Measurements from ENCODE around the gene GIT2. TPM values are rescaled to one million over a fixed set of nuclear protein-coding genes. Genes with fewer than 3 reads are reported as not detected.

The GIT2 gene
- total RNA-seq, 1 experiment from 2014 or later, result 21.7 TPM

DNA sequence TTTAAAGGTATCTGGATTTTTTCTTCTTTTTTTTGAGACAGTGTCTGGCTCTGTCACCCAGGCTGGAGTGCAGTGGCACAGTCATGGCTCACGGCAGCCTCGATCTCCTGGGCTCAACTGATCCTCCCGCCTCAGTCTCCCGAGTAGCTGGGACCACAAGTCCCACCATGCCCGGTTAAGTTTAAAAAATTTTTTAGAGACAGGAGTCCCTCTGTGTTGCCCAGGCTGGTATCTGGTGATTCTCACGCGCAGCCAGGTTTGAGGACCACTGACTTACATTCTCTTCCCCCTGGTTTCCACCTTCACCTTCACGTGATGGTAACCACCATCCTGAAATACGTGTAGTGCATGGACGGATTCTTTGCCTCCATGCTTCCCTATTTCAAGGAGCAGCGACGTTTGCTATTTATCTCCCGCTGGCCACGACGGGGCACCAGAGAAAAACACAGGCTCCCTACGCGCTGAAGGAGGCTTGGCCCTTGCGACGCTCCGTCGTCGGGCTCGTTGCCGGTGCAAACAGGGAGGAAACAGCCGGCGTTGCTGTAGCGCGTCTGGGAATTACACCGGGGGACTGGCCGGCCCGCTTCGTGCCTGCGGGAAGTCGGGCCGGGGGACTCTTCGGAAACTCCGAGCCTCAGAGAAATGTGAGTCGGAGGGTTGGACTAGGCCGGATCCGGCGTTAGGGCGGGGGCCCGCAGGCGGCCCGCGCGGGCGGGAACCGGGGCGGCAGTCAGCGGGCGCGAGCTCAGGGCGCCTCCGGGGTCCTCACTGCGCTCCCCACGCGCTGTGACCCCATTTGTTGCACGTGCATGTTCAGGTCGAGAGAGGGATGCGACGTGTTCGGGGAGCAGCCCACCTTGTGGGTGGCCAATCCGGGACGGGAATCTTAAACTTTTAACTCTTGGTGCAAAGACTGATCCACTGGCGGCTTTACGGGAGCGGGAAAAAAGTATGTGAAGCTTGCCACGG, 96.1 kb downstream of the GIT2 start, which contains the start of gene TCHP (continued):
- TF ChIP-seq, protein P1, sequence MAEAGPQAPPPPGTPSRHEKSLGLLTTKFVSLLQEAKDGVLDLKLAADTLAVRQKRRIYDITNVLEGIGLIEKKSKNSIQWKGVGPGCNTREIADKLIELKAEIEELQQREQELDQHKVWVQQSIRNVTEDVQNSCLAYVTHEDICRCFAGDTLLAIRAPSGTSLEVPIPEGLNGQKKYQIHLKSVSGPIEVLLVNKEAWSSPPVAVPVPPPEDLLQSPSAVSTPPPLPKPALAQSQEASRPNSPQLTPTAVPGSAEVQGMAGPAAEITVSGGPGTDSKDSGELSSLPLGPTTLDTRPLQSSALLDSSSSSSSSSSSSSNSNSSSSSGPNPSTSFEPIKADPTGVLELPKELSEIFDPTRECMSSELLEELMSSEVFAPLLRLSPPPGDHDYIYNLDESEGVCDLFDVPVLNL (CRISPR knock-in tag; IDR thresholded peaks at IDR 0.05; ENCODE audit: borderline replicate concordance, low read depth), result no peak
- no peak for TF ChIP-seq JAZF1 (CRISPR knock-in tag; IDR thresholded peaks at IDR 0.05)
- TF ChIP-seq, protein P2, sequence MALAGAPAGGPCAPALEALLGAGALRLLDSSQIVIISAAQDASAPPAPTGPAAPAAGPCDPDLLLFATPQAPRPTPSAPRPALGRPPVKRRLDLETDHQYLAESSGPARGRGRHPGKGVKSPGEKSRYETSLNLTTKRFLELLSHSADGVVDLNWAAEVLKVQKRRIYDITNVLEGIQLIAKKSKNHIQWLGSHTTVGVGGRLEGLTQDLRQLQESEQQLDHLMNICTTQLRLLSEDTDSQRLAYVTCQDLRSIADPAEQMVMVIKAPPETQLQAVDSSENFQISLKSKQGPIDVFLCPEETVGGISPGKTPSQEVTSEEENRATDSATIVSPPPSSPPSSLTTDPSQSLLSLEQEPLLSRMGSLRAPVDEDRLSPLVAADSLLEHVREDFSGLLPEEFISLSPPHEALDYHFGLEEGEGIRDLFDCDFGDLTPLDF (CRISPR knock-in tag; IDR thresholded peaks at IDR 0.05), result no peak
- no peak for TF ChIP-seq NFYB (CRISPR knock-in tag; conservative IDR thresholded peaks at IDR 0.05; ENCODE audit: low read depth)
- TF ChIP-seq, protein P3, sequence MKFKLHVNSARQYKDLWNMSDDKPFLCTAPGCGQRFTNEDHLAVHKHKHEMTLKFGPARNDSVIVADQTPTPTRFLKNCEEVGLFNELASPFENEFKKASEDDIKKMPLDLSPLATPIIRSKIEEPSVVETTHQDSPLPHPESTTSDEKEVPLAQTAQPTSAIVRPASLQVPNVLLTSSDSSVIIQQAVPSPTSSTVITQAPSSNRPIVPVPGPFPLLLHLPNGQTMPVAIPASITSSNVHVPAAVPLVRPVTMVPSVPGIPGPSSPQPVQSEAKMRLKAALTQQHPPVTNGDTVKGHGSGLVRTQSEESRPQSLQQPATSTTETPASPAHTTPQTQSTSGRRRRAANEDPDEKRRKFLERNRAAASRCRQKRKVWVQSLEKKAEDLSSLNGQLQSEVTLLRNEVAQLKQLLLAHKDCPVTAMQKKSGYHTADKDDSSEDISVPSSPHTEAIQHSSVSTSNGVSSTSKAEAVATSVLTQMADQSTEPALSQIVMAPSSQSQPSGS (CRISPR knock-in tag; IDR thresholded peaks at IDR 0.05; ENCODE audit: borderline replicate concordance, low read depth), result no peak
- TF ChIP-seq RORB (CRISPR knock-in tag; IDR thresholded peaks at IDR 0.05), result no peak
- TF ChIP-seq, protein P4, sequence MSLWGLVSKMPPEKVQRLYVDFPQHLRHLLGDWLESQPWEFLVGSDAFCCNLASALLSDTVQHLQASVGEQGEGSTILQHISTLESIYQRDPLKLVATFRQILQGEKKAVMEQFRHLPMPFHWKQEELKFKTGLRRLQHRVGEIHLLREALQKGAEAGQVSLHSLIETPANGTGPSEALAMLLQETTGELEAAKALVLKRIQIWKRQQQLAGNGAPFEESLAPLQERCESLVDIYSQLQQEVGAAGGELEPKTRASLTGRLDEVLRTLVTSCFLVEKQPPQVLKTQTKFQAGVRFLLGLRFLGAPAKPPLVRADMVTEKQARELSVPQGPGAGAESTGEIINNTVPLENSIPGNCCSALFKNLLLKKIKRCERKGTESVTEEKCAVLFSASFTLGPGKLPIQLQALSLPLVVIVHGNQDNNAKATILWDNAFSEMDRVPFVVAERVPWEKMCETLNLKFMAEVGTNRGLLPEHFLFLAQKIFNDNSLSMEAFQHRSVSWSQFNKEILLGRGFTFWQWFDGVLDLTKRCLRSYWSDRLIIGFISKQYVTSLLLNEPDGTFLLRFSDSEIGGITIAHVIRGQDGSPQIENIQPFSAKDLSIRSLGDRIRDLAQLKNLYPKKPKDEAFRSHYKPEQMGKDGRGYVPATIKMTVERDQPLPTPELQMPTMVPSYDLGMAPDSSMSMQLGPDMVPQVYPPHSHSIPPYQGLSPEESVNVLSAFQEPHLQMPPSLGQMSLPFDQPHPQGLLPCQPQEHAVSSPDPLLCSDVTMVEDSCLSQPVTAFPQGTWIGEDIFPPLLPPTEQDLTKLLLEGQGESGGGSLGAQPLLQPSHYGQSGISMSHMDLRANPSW (CRISPR knock-in tag; conservative IDR thresholded peaks at IDR 0.05; ENCODE audit: low read depth), result no peak
- TF ChIP-seq PRRX2 (CRISPR knock-in tag; IDR thresholded peaks at IDR 0.05), result no peak
- TF ChIP-seq, protein P5, sequence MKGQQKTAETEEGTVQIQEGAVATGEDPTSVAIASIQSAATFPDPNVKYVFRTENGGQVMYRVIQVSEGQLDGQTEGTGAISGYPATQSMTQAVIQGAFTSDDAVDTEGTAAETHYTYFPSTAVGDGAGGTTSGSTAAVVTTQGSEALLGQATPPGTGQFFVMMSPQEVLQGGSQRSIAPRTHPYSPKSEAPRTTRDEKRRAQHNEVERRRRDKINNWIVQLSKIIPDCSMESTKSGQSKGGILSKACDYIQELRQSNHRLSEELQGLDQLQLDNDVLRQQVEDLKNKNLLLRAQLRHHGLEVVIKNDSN (CRISPR knock-in tag; IDR thresholded peaks at IDR 0.05), result no peak
- TF ChIP-seq RELA (CRISPR knock-in tag; IDR thresholded peaks at IDR 0.05; ENCODE audit: borderline replicate concordance), result 0 out of 2 replicates have a peak, but pooled peaks have one; percentile 62
- TF ChIP-seq, protein P6, sequence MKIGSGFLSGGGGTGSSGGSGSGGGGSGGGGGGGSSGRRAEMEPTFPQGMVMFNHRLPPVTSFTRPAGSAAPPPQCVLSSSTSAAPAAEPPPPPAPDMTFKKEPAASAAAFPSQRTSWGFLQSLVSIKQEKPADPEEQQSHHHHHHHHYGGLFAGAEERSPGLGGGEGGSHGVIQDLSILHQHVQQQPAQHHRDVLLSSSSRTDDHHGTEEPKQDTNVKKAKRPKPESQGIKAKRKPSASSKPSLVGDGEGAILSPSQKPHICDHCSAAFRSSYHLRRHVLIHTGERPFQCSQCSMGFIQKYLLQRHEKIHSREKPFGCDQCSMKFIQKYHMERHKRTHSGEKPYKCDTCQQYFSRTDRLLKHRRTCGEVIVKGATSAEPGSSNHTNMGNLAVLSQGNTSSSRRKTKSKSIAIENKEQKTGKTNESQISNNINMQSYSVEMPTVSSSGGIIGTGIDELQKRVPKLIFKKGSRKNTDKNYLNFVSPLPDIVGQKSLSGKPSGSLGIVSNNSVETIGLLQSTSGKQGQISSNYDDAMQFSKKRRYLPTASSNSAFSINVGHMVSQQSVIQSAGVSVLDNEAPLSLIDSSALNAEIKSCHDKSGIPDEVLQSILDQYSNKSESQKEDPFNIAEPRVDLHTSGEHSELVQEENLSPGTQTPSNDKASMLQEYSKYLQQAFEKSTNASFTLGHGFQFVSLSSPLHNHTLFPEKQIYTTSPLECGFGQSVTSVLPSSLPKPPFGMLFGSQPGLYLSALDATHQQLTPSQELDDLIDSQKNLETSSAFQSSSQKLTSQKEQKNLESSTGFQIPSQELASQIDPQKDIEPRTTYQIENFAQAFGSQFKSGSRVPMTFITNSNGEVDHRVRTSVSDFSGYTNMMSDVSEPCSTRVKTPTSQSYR (CRISPR knock-in tag; IDR thresholded peaks at IDR 0.05), result no peak
- TF ChIP-seq, protein P7, sequence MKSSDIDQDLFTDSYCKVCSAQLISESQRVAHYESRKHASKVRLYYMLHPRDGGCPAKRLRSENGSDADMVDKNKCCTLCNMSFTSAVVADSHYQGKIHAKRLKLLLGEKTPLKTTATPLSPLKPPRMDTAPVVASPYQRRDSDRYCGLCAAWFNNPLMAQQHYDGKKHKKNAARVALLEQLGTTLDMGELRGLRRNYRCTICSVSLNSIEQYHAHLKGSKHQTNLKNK (CRISPR knock-in tag; IDR thresholded peaks at IDR 0.05), result no peak
- no peak for TF ChIP-seq FOXJ3 (CRISPR knock-in tag; IDR thresholded peaks at IDR 0.05; ENCODE audit: borderline replicate concordance)
- TF ChIP-seq, protein P8, sequence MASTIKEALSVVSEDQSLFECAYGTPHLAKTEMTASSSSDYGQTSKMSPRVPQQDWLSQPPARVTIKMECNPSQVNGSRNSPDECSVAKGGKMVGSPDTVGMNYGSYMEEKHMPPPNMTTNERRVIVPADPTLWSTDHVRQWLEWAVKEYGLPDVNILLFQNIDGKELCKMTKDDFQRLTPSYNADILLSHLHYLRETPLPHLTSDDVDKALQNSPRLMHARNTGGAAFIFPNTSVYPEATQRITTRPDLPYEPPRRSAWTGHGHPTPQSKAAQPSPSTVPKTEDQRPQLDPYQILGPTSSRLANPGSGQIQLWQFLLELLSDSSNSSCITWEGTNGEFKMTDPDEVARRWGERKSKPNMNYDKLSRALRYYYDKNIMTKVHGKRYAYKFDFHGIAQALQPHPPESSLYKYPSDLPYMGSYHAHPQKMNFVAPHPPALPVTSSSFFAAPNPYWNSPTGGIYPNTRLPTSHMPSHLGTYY (CRISPR knock-in tag; IDR thresholded peaks at IDR 0.05), result no peak
- TF ChIP-seq TEAD4 (CRISPR knock-in tag; IDR thresholded peaks at IDR 0.05), result no peak
- no peak; the same call in 1 of the 2 replicates for TF ChIP-seq CREM (CRISPR knock-in tag; IDR thresholded peaks at IDR 0.05)
- TF ChIP-seq, protein P9, sequence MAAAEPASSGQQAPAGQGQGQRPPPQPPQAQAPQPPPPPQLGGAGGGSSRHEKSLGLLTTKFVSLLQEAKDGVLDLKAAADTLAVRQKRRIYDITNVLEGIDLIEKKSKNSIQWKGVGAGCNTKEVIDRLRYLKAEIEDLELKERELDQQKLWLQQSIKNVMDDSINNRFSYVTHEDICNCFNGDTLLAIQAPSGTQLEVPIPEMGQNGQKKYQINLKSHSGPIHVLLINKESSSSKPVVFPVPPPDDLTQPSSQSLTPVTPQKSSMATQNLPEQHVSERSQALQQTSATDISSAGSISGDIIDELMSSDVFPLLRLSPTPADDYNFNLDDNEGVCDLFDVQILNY (CRISPR knock-in tag; IDR thresholded peaks at IDR 0.05), result peak; percentile 62; the same call in 1 of the 2 replicates
- TF ChIP-seq, protein P10, sequence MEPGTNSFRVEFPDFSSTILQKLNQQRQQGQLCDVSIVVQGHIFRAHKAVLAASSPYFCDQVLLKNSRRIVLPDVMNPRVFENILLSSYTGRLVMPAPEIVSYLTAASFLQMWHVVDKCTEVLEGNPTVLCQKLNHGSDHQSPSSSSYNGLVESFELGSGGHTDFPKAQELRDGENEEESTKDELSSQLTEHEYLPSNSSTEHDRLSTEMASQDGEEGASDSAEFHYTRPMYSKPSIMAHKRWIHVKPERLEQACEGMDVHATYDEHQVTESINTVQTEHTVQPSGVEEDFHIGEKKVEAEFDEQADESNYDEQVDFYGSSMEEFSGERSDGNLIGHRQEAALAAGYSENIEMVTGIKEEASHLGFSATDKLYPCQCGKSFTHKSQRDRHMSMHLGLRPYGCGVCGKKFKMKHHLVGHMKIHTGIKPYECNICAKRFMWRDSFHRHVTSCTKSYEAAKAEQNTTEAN (CRISPR knock-in tag; IDR thresholded peaks at IDR 0.05), result 0 out of 2 replicates have a peak, but pooled peaks have one; percentile 22

Data from WTC11 (cell line).